Muscle layer of duodenum (tissue), 2 donors: ENCODE data around the gene KRTAP10-8.
"Not testable (repeated sequence)": the region's sequence is repeated elsewhere in the genome, so short reads cannot be mapped to it uniquely, and the experiment has no call there.

Experiments
- H3K27ac ChIP-seq: one replicate; pipeline ENCODE4 v1.7.0; 2013; ENCODE audit warnings: mild to moderate bottlenecking, low read length
- H3K27me3 ChIP-seq: one replicate; pipeline ENCODE4 v1.7.0; 2013; ENCODE audit warnings: low read depth, mild to moderate bottlenecking, control low read depth, low read length
- H3K36me3 ChIP-seq, 2 donors: one replicate each; pipeline ENCODE4 v1.7.0; 2013; ENCODE audit warnings: low read length in 2 of 2, control low read depth in 1 of 2, mild to moderate bottlenecking in 1 of 2; ENCODE audit not compliant: insufficient read depth in 2 of 2, control insufficient read depth in 1 of 2
- H3K4me1 ChIP-seq, 2 donors: one replicate each; pipeline ENCODE4 v1.7.0; 2013; ENCODE audit warnings: low read length in 2 of 2, mild to moderate bottlenecking in 2 of 2, control low read depth in 1 of 2, moderate library complexity in 1 of 2; ENCODE audit not compliant: insufficient read depth in 2 of 2, control insufficient read depth in 1 of 2
- H3K4me3 ChIP-seq, 2 donors: one replicate each; pipeline ENCODE4 v1.7.0; 2013; ENCODE audit warnings: low read length in 2 of 2, low read depth in 1 of 2, mild to moderate bottlenecking in 1 of 2
- H3K9me3 ChIP-seq, 2 donors: one replicate each; pipeline ENCODE4 v1.7.0; 2013; ENCODE audit warnings: low read length in 2 of 2, control low read depth in 1 of 2, mild to moderate bottlenecking in 1 of 2; ENCODE audit not compliant: control insufficient read depth in 1 of 2
- donor health status: healthy.

KRTAP10-8 gene

DNA sequence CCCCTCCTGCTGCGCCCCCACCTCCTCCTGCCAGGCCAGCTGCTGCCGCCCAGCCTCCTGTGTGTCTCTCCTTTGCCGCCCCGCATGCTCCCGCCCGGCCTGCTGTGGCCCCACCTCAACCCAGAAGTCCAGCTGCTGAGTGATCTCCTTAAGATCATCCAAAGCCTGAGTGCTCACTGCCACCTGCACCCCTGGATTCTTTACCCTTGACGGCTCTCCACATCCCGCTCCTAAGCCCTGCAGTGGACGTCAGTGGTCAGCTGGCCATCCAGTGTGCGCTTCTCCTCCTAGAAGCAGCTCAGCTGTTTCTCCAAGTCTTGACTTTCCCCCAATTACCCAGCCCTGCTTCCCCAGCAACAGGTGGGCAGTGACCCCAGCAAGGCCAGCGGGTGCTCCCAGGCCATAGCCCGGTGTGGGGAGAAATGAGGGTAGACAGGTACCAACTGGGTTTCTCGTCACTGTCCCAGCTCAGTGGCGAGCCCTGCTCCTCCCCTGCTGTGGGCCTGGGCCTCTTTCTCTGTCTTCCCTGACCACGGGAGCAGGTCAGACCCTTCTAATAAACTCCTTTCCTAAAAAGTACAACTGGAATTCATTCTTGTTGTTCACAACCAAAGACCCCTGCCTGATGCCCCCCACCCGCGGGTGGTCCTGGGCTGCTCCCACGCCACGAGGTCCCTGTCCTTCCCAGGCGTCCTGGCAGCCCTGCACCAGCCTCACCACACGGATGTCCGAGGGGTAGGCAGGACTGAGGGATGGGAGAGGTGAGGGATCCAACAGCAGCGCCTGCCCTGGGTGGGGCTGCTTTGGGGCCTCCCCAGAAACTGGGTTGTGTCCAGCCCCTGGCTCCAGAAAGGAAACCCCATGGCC, 10.1 kb upstream of the KRTAP10-8 start:
- Histone ChIP-seq H3K27ac (no peak overlapping the region), H3K27me3 (no peaks in the 10 kb centered on the region)

DNA sequence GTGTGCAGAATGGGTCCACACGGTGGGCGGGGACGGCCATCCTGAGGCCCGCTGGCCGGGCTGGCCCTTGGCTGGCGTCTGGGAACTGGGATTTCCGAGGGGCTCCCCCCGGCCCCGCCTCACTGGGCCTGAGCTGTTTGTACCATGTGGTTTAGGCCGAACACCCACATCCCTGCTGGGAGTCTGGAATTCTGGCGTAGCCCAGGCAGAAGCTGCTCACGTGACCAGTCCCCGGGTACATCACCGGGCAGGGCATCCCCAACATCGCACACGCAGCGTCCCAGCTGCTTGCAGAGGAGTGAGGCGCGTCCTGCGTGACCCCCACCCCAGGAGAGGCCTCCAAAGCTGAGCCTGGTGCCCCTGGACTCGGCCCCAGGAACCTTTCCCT, 9.4 kb upstream of the KRTAP10-8 start:
- no peaks in the 10 kb centered on the region for H3K27me3 ChIP-seq
- peaks cover 0 to 10% of the 10 kb centered on the region in 2 donors for H3K9me3 ChIP-seq
- H3K4me3 ChIP-seq = no peak overlapping the region
- H3K4me1 ChIP-seq = no peaks in the 10 kb centered on the region
- no peaks in the 10 kb centered on the region for H3K36me3 ChIP-seq
- no peak overlapping the region for H3K27ac ChIP-seq

More for the DNA sequence above, 10.1 kb upstream of the KRTAP10-8 start:
- Histone ChIP-seq H3K4me1 (no peaks in the 10 kb centered on the region), H3K4me3 (no peak overlapping the region), H3K9me3 (peaks cover 0 to 10% of the 10 kb centered on the region in 2 donors), H3K36me3 (no peaks in the 10 kb centered on the region)

DNA sequence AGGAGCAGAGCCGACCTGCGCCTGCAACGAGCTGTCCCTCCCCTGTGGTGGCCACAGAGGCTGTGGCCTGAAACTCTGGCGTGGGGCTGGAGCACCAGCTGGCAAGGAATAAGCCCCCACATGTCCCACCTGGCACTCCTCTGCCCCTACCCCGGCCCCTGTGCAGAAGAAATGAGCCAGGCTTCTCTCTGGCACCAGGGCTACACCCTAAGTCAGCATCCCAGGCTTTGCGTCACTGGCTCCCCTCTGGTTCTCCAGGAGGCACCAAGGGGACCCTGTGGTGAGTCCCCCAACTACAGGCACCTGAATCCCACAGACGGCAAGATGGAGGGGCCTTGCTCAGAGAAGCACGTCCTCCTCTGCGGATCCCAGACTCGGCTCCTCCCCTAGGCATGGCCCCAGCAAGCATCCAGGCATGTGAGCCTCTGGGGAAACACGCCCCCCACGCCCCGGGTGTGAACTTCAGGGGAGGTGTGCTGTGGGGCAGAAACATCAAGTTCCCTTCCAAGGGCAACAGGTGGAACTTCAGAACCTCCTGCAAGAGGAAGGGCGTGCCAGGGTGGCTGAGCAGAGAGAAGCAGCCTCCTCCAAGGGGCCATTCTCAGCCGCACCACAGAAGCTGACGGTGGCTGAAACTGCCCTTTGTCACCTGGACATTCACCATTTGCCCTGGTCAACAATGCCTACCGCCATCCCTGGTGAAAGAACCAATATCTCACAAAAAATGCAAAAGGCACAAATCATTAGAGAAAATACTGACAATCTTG, 8.6 kb upstream of the KRTAP10-8 start:
- peaks cover 0 to 10% of the 10 kb centered on the region in 2 donors for H3K9me3 ChIP-seq
- H3K27me3 ChIP-seq = no peaks in the 10 kb centered on the region
- no peaks in the 10 kb centered on the region for H3K36me3 ChIP-seq
- no peak overlapping the region for H3K27ac ChIP-seq
- H3K4me1 ChIP-seq = no peaks in the 10 kb centered on the region
- H3K4me3 ChIP-seq = no peak overlapping the region

DNA sequence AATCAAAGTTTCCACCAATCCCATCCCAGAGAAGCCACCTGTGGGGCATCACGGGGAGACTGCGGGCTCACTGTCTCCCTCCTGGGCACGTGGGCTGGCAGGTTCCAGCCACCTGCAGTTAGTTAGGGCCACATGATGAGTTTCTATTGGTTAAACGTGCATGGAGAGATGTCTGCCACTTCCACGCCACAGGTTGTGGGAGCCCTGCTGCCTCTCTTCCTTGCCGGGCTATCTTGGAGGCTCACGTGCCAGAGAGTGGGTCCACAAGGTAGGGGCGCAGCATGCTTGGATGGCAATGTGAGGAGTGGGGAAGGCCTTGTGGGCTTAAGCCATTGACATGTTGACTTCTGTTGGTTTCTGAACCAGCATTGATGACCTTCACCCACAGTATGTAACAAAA, 8.0 kb upstream of the KRTAP10-8 start:
- H3K27ac ChIP-seq = no peak overlapping the region
- H3K27me3 ChIP-seq = no peaks in the 10 kb centered on the region
- H3K9me3 ChIP-seq = peaks cover 0 to 10% of the 10 kb centered on the region in 2 donors
- no peaks in the 10 kb centered on the region for H3K4me1 ChIP-seq
- no peaks in the 10 kb centered on the region for H3K36me3 ChIP-seq
- H3K4me3 ChIP-seq = no peak overlapping the region

DNA sequence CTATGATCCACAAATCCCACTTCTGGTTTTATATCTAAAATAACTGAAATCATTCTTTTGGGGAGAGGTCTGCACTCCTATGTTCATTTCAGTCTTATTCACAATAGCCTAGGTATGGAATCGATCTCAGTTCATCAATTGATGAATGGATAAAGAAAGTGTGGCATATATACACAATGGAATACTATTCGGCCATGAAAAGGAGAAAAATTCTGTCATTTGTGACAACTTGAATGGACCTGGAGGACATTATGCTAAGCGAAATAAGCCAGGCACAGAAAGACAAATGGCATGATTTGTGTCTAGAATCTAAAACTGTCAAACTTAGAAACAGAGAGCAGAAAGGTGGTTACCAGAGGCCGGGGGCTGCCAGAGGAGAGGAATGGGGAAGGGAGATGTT, 5.4 kb upstream of the KRTAP10-8 start:
- H3K4me3 ChIP-seq = no peak overlapping the region
- H3K4me1 ChIP-seq = no peaks in the 10 kb centered on the region
- peaks cover 0 to 22% of the 10 kb centered on the region in 2 donors for H3K9me3 ChIP-seq
- H3K27me3 ChIP-seq = no peaks in the 10 kb centered on the region
- H3K36me3 ChIP-seq = no peaks in the 10 kb centered on the region
- H3K27ac ChIP-seq = no peak overlapping the region

- H3K4me3 ChIP-seq = no peak overlapping the region
Measured at GRCh38 chr21:44609193-44609592, 2.7 kb upstream of the KRTAP10-8 start.

GRCh38 chr21:44610157-44610843, 1.6 kb upstream of the KRTAP10-8 start:
- not testable (repeated sequence) for H3K4me1 ChIP-seq, H3K36me3 ChIP-seq, H3K4me3 ChIP-seq, H3K27me3 ChIP-seq, H3K27ac ChIP-seq
- peaks cover 0 to 21% of the 10 kb centered on the region in 2 donors for H3K9me3 ChIP-seq

More at GRCh38 chr21:44609193-44609592, 2.7 kb upstream of the KRTAP10-8 start:
- Histone ChIP-seq H3K27me3 (no peaks in the 10 kb centered on the region), H3K4me1 (no peaks in the 10 kb centered on the region), H3K9me3 (peaks cover 0 to 26% of the 10 kb centered on the region in 2 donors), H3K27ac (no peak overlapping the region), H3K36me3 (no peaks in the 10 kb centered on the region)

GRCh38 chr21:44611551-44611950, 328 bp upstream of the KRTAP10-8 start:
- peaks cover 0 to 21% of the 10 kb centered on the region in 2 donors for H3K9me3 ChIP-seq
- no peaks in the 10 kb centered on the region for H3K36me3 ChIP-seq
- no peaks in the 10 kb centered on the region for H3K27me3 ChIP-seq
- no peaks in the 10 kb centered on the region for H3K4me1 ChIP-seq
- no peak overlapping the region for H3K4me3 ChIP-seq
- H3K27ac ChIP-seq = no peak overlapping the region

- H3K27me3 ChIP-seq = no peaks in the 10 kb centered on the region
- no peaks in the 10 kb centered on the region for H3K36me3 ChIP-seq
- no peak overlapping the region for H3K27ac ChIP-seq
- peaks cover 0 to 21% of the 10 kb centered on the region in 2 donors for H3K9me3 ChIP-seq
- no peaks in the 10 kb centered on the region for H3K4me1 ChIP-seq
- no peak overlapping the region for H3K4me3 ChIP-seq
Measured at GRCh38 chr21:44612669-44613229, 870 bp downstream of the KRTAP10-8 start.

GRCh38 chr21:44613386-44614155, 1.7 kb downstream of the KRTAP10-8 start:
- Histone ChIP-seq H3K27ac (no peak overlapping the region), H3K36me3 (no peaks in the 10 kb centered on the region), H3K9me3 (peaks cover 0 to 21% of the 10 kb centered on the region in 2 donors)

More at GRCh38 chr21:44613386-44614155, 1.7 kb downstream of the KRTAP10-8 start:
- Histone ChIP-seq H3K27me3 (no peaks in the 10 kb centered on the region), H3K4me3 (no peak overlapping the region), H3K4me1 (no peaks in the 10 kb centered on the region)
